ENCODE results near the gene OR2AK2.

OR2AK2 gene

GRCh38 chr1:247964933-247965332 is at the start of gene OR2AK2:
TSS of gene OR2AK2 (plus strand) at chr1:247965233. CDS start at chr1:247965377, 144 bp downstream.
- no peak for DNase-seq

- no peak for DNase-seq
These were observed 45.1 kb upstream of the OR2AK2 start, which contains the start of gene OR2T8 for GRCh38 chr1:247919952-247920351. TSS of gene OR2T8 (plus strand) at chr1:247920252. CDS start at chr1:247921018, 766 bp downstream.

- DNase-seq, result no peak
These were observed 41.1 kb upstream of the OR2AK2 start for GRCh38 chr1:247923941-247924340.

- no peak for DNase-seq
These were observed 40.2 kb upstream of the OR2AK2 start, which contains the start of gene OR2AJ1 for GRCh38 chr1:247924868-247925267. TSS of gene OR2AJ1 (plus strand) at chr1:247924889. CDS start at chr1:247933769, 8,880 bp downstream.

GRCh38 chr1:247933989-247934388 is 31.0 kb upstream of the OR2AK2 start:
- DNase-seq, result no peak

- no peak for DNase-seq
These were observed 29.3 kb upstream of the OR2AK2 start for GRCh38 chr1:247935781-247936180.

GRCh38 chr1:247936415-247936814 is 28.6 kb upstream of the OR2AK2 start:
- DNase-seq, result no peak

- DNase-seq, result peak in 49 of 56 donors; percentile 7 to 90 (median 58)
These were observed 27.9 kb upstream of the OR2AK2 start for GRCh38 chr1:247936965-247937734.

GRCh38 chr1:247942624-247943023 is 22.4 kb upstream of the OR2AK2 start:
- no peak for DNase-seq

GRCh38 chr1:247948558-247948957 is 16.5 kb upstream of the OR2AK2 start, which contains the start of gene OR2L8:
TSS of gene OR2L8 (plus strand) at chr1:247948858. CDS start at chr1:247948858, 0 bp downstream.
- DNase-seq, result no peak

GRCh38 chr1:247953408-247953807 is 11.6 kb upstream of the OR2AK2 start:
- DNase-seq, result no peak

GRCh38 chr1:247961791-247962190 is 3.2 kb upstream of the OR2AK2 start:
- DNase-seq, result no peak

- no peak for DNase-seq
These were observed 2.0 kb upstream of the OR2AK2 start for GRCh38 chr1:247962911-247963588.

GRCh38 chr1:247966532-247967204 is 1.6 kb downstream of the OR2AK2 start:
- DNase-seq, result no peak

GRCh38 chr1:247992986-247993385 is 28.0 kb downstream of the OR2AK2 start:
- DNase-seq, result no peak

- DNase-seq, result no peak
These were observed 33.8 kb downstream of the OR2AK2 start for GRCh38 chr1:247998811-247999210.

- DNase-seq, result no peak
These were observed 35.1 kb downstream of the OR2AK2 start for GRCh38 chr1:248000169-248000568.

- DNase-seq, result no peak
These were observed 42.7 kb downstream of the OR2AK2 start for GRCh38 chr1:248007778-248008177.

GRCh38 chr1:248009681-248010080 is 44.6 kb downstream of the OR2AK2 start:
- DNase-seq, result no peak

GRCh38 chr1:248013229-248013710 is 48.2 kb downstream of the OR2AK2 start, which contains the start of gene OR2L5:
TSS of gene OR2L5 (plus strand) at chr1:248013660. CDS start at chr1:248021948, 8,288 bp downstream.
- no peak for DNase-seq

- DNase-seq, result no peak
These were observed 50.8 kb downstream of the OR2AK2 start for GRCh38 chr1:248015803-248016202.

Measured in amygdala (tissue), 56 donors.